ENCODE results near the gene ARHGEF9.

ARHGEF9 gene

DNA sequence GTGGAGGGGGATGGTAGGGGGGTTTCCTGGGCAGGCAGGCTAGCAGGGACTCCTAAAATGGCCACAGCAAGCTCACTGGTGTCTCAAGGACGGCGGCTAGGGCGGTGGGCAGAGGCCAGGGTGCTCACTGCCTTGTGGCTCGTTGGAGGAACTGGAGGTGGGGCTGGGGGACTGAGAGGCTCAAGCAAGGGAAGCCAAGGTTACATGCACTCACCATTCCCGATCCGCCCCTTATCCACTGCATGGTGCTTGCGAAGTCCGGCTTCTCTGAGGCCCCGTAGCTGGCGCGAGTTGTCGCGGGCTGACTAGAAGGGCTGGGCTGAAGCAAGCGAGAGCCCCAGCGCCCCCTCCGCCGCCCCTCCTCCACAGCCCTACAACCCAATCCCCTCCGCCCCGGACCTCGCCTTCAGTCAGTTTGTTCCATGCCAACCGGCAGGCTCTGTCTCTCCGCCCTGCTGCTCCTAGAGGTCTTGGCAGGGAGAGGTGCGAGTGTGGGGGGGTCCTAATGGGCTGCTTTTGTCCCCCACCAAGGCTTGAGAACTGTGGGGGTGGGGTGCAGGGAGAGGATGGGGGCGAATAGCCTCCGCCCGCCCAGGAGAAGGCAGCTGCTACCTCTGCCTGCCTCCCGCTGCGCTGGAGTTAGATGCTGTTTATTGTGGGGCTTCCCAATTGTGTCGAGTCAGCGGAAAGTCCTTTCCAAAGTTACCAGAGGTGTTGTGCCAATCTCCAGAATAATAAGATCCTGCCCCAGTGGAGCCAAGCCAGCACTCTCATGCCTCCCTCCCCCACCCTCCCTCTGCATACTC lies at the start of gene ARHGEF9:
Gene ARHGEF9, minus strand, starts transcription at position 313 of the 806 bp plus-strand sequence. Its CDS starts 69 bp downstream, at position 244.
- TF ChIP-seq TEAD4 (IDR thresholded peaks at IDR 0.05) (no peak), TAF1 (IDR thresholded peaks at IDR 0.05; ENCODE audit: low read depth) (no peak), NFIC (IDR thresholded peaks at IDR 0.05) (no peak), CREB1 (IDR thresholded peaks at IDR 0.05; ENCODE audit: low read depth) (no peak), RAD21 (IDR thresholded peaks at IDR 0.05; ENCODE audit: low read depth) (no peak), YY1 (IDR thresholded peaks at IDR 0.05; ENCODE audit: low read depth) (no peak), EP300 (IDR thresholded peaks at IDR 0.05; ENCODE audit: borderline replicate concordance) (no peak), ZBTB7A (IDR thresholded peaks at IDR 0.05; ENCODE audit: low read depth) (no peak), FOXM1 (IDR thresholded peaks at IDR 0.05; ENCODE audit: borderline replicate concordance, low read depth) (no peak), CEBPB (IDR thresholded peaks at IDR 0.05) (no peak), TCF12 (IDR thresholded peaks at IDR 0.05; ENCODE audit: low read depth) (no peak), EGR1 (IDR thresholded peaks at IDR 0.05) (no peak)
- TF ChIP-seq, protein P1, sequence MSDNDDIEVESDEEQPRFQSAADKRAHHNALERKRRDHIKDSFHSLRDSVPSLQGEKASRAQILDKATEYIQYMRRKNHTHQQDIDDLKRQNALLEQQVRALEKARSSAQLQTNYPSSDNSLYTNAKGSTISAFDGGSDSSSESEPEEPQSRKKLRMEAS (IDR thresholded peaks at IDR 0.05): no peak
- TF ChIP-seq, protein P2, sequence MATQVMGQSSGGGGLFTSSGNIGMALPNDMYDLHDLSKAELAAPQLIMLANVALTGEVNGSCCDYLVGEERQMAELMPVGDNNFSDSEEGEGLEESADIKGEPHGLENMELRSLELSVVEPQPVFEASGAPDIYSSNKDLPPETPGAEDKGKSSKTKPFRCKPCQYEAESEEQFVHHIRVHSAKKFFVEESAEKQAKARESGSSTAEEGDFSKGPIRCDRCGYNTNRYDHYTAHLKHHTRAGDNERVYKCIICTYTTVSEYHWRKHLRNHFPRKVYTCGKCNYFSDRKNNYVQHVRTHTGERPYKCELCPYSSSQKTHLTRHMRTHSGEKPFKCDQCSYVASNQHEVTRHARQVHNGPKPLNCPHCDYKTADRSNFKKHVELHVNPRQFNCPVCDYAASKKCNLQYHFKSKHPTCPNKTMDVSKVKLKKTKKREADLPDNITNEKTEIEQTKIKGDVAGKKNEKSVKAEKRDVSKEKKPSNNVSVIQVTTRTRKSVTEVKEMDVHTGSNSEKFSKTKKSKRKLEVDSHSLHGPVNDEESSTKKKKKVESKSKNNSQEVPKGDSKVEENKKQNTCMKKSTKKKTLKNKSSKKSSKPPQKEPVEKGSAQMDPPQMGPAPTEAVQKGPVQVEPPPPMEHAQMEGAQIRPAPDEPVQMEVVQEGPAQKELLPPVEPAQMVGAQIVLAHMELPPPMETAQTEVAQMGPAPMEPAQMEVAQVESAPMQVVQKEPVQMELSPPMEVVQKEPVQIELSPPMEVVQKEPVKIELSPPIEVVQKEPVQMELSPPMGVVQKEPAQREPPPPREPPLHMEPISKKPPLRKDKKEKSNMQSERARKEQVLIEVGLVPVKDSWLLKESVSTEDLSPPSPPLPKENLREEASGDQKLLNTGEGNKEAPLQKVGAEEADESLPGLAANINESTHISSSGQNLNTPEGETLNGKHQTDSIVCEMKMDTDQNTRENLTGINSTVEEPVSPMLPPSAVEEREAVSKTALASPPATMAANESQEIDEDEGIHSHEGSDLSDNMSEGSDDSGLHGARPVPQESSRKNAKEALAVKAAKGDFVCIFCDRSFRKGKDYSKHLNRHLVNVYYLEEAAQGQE (IDR thresholded peaks at IDR 0.05; ENCODE audit: low read depth): no peak
- TF ChIP-seq, protein P3, sequence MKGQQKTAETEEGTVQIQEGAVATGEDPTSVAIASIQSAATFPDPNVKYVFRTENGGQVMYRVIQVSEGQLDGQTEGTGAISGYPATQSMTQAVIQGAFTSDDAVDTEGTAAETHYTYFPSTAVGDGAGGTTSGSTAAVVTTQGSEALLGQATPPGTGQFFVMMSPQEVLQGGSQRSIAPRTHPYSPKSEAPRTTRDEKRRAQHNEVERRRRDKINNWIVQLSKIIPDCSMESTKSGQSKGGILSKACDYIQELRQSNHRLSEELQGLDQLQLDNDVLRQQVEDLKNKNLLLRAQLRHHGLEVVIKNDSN (IDR thresholded peaks at IDR 0.05): no peak

DNA sequence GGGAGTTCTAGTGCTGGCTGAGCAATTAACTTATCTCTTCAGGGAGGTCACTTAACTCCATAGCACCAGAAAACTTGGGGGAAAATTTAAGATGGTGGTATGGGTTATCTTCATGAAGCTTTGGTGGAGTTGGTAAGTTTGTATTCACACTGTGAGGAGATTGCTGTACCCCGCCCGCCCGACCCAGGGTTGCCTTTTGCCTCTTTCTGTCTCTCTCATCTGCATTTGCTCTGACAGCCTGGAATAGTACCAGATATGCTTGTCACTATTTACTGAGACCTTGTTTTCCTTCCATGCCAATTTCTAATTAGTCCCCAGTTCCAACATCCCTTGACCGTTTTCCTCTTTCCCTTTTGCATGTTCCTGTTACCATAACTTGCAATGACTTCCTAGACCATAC lies 33.1 kb upstream of the ARHGEF9 start:
- TF ChIP-seq, protein P2 (IDR thresholded peaks at IDR 0.05; ENCODE audit: low read depth): no peak
- TF ChIP-seq ZBTB7A (IDR thresholded peaks at IDR 0.05; ENCODE audit: low read depth) (no peak), NFIC (IDR thresholded peaks at IDR 0.05) (no peak), TAF1 (IDR thresholded peaks at IDR 0.05; ENCODE audit: low read depth) (no peak), EP300 (IDR thresholded peaks at IDR 0.05; ENCODE audit: borderline replicate concordance) (no peak), TCF12 (IDR thresholded peaks at IDR 0.05; ENCODE audit: low read depth) (no peak), TEAD4 (IDR thresholded peaks at IDR 0.05) (no peak), FOXM1 (IDR thresholded peaks at IDR 0.05; ENCODE audit: borderline replicate concordance, low read depth) (no peak), CREB1 (IDR thresholded peaks at IDR 0.05; ENCODE audit: low read depth) (no peak), YY1 (IDR thresholded peaks at IDR 0.05; ENCODE audit: low read depth) (no peak), RAD21 (IDR thresholded peaks at IDR 0.05; ENCODE audit: low read depth) (no peak), CEBPB (IDR thresholded peaks at IDR 0.05) (no peak), EGR1 (IDR thresholded peaks at IDR 0.05) (no peak)
- TF ChIP-seq, protein P3 (IDR thresholded peaks at IDR 0.05): no peak
- TF ChIP-seq, protein P1 (IDR thresholded peaks at IDR 0.05): no peak

DNA sequence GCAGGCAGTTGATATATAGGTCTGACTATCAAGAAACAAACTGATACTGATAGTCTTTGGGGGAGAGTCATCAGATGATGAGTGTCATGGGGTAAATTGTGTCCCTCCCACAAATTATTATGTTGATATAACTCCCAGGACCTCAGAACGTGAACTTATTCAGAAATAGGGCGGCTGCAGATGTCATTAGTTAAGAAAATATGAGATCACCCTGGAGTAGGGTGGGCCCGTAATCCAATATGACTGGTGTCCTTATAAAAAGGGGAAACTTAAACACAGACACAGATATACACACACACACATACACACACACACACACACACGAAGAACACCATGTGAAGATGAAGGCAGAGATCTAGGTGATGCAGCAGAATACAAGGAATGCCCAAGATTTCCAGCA lies 32.7 kb upstream of the ARHGEF9 start:
- no peak for TF ChIP-seq YY1 (IDR thresholded peaks at IDR 0.05; ENCODE audit: low read depth)
- TF ChIP-seq FOXM1 (IDR thresholded peaks at IDR 0.05; ENCODE audit: borderline replicate concordance, low read depth): no peak
- TF ChIP-seq TCF12 (IDR thresholded peaks at IDR 0.05; ENCODE audit: low read depth): no peak

DNA sequence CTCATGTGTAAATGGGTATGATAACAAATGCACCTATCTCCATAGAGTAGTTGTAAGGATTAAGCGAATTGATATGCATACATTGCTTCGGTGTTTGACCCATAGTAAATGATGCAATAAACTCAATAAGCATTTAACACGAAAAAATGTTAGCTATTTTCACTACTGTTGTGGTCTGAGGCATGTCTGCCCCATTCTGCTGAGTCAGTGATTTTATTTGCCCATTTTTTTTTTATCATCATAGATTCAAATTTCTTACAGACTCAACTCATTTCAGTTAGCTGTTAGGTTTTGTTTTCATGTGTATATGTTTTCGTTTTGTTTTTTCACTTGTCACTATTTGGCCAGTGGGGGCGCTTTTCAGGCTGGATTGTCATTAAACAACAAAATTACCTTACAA lies 27.8 kb upstream of the ARHGEF9 start:
- TF ChIP-seq TEAD4 (IDR thresholded peaks at IDR 0.05): no peak
- no peak for TF ChIP-seq TCF12 (IDR thresholded peaks at IDR 0.05; ENCODE audit: low read depth)
- TF ChIP-seq, protein P2 (IDR thresholded peaks at IDR 0.05; ENCODE audit: low read depth): no peak
- no peak for TF ChIP-seq FOXM1 (IDR thresholded peaks at IDR 0.05; ENCODE audit: borderline replicate concordance, low read depth)
- TF ChIP-seq EGR1 (IDR thresholded peaks at IDR 0.05): no peak
- TF ChIP-seq CREB1 (IDR thresholded peaks at IDR 0.05; ENCODE audit: low read depth): no peak
- TF ChIP-seq, protein P1 (IDR thresholded peaks at IDR 0.05): no peak
- no peak for TF ChIP-seq NFIC (IDR thresholded peaks at IDR 0.05)
- TF ChIP-seq, protein P3 (IDR thresholded peaks at IDR 0.05): no peak
- TF ChIP-seq CEBPB (IDR thresholded peaks at IDR 0.05): no peak
- TF ChIP-seq ZBTB7A (IDR thresholded peaks at IDR 0.05; ENCODE audit: low read depth): no peak
- no peak for TF ChIP-seq YY1 (IDR thresholded peaks at IDR 0.05; ENCODE audit: low read depth)
- TF ChIP-seq TAF1 (IDR thresholded peaks at IDR 0.05; ENCODE audit: low read depth): no peak

Data from Ishikawa (cell line).